AG04450 (cell line): ENCODE data around the gene FAM13A. TPM values are rescaled to one million over a fixed set of nuclear protein-coding genes. Genes with fewer than 3 reads are reported as not detected.
"Not testable (repeated sequence)": the region's sequence is repeated elsewhere in the genome, so short reads cannot be mapped to it uniquely, and the experiment has no call there.

Source experiments
- CTCF ChIA-PET: fragments of 300-600, 350-600 bp; formaldehyde crosslinking; extraction: SDS; loops from one replicate; lab custom pipeline; 2022; ENCODE audit warnings: antibody characterized with exemption, inconsistent platforms; lab: Charles Lee
- POLR2A ChIA-PET: fragments of 350-600 bp; formaldehyde crosslinking; extraction: SDS; loops from one replicate; lab custom pipeline; 2021; ENCODE audit warnings: antibody characterized with exemption, inconsistent platforms; lab: Yijun Ruan, JAX
- DNase-seq: peaks from one replicate; pipeline ENCODE4 v3.0.0-alpha.2; 2011; ENCODE audit warnings: low read depth, low spot score
- H3K27ac ChIP-seq: one replicate; pipeline ENCODE4 v1.5.1; 2012; ENCODE audit warnings: low read depth, low read length, control low read depth
- H3K27me3 ChIP-seq: one replicate; pipeline ENCODE4 v1.6.0; 2012; ENCODE audit warnings: low read length; ENCODE audit not compliant: control insufficient read depth, insufficient read depth
- H3K4me3 ChIP-seq: 2 replicates; pipeline ENCODE4 v1.5.1; 2011; ENCODE audit warnings: mild to moderate bottlenecking, low read depth, low read length, control low read depth
- H3K9me3 ChIP-seq: 2 replicates; pipeline ENCODE4 v1.5.1; 2012; ENCODE audit warnings: low read length; ENCODE audit not compliant: control insufficient read depth, insufficient read depth
- polyA plus RNA-seq: library from polyadenylated mRNA; depleted of rRNA; stranded (reverse); fragments of >200 nt; gene quantifications from 2 replicates; pipeline ENCODE4 v1.2.3, GENCODE V29; 2011
- TF ChIP-seq, protein P1 (sequence below): IDR thresholded peaks from 2 replicates; pipeline ENCODE4 v1.5.1; 2011; ENCODE audit warnings: low read depth, low read length, control low read depth, inconsistent platforms

FAM13A gene
- polyA plus RNA-seq, 1 experiment = 27.6 TPM

DNA sequence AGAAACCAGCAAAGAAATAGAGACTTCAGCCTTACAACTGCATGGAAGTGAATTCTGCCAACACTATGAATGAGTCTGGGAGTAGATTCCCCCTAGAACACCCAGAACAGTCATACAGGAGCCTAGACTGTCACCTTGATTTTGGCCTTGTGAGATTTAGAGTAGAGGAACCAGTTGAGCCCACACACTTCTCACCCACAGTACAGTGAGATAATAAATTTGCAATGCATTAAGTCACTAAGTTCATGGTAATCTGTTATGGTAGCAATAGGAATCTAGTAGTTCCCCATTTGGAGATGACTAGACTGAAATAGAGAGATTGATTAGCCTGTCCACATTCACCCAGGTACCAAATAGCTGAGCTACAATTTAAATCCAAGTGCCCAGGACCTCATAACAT, 59.0 kb downstream of the FAM13A start:
- H3K27me3 ChIP-seq = no peaks in the 10 kb centered on the region
- no peak for DNase-seq
- TF ChIP-seq, protein P1, sequence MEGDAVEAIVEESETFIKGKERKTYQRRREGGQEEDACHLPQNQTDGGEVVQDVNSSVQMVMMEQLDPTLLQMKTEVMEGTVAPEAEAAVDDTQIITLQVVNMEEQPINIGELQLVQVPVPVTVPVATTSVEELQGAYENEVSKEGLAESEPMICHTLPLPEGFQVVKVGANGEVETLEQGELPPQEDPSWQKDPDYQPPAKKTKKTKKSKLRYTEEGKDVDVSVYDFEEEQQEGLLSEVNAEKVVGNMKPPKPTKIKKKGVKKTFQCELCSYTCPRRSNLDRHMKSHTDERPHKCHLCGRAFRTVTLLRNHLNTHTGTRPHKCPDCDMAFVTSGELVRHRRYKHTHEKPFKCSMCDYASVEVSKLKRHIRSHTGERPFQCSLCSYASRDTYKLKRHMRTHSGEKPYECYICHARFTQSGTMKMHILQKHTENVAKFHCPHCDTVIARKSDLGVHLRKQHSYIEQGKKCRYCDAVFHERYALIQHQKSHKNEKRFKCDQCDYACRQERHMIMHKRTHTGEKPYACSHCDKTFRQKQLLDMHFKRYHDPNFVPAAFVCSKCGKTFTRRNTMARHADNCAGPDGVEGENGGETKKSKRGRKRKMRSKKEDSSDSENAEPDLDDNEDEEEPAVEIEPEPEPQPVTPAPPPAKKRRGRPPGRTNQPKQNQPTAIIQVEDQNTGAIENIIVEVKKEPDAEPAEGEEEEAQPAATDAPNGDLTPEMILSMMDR = no peak
- POLR2A ChIA-PET = no interaction called here
- H3K27ac ChIP-seq = no peak overlapping the region
- H3K4me3 ChIP-seq = no peak overlapping the region
- no peaks in the 10 kb centered on the region for H3K9me3 ChIP-seq
- CTCF ChIA-PET = no interaction called here

DNA sequence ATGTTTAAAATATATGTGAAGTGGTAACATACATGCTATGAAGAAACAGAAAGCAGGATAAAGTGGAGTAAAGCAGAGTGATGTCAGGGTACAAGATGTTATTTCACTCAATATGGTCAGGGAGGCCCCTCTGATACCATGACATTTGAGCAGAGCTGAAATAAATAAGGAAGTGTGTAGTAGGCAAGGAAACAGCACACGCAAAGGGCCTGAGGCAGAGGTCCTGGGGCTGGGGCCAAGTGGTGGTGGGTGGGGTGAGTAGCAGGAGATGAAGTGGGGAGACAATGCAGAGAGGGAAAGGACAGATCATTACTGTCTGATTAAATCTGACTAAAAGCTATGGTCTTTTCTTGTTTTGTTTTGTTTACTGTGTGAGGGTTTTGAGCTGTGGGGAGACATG, 61.1 kb downstream of the FAM13A start:
- H3K27ac ChIP-seq = no peak overlapping the region
- ChIA-PET POLR2A (no interaction called here), CTCF (no interaction called here)
- no peaks in the 10 kb centered on the region for H3K27me3 ChIP-seq
- no peaks in the 10 kb centered on the region for H3K9me3 ChIP-seq
- DNase-seq = no peak
- no peak overlapping the region for H3K4me3 ChIP-seq
- TF ChIP-seq, protein P1 = no peak

DNA sequence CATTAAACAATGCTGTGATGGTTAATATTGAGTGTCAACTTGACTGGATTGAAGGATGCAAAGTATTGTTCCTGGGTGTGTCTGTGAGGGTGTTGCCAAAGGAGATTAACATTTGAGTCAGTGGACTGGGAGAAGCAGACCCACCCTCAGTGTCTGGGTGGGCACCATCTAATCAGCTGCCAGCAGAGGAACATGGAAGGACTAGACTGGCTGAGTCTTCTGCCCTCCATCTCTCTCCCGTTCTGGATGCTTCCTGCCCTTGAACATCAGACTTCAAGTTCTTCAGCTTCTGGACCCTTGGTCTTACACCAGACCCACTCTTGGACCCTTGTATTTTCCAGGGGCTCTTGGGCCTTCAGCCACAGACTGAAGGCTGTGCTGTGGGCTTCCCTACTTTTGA, 61.7 kb downstream of the FAM13A start:
- H3K27me3 ChIP-seq, H3K4me3 ChIP-seq, H3K27ac ChIP-seq, POLR2A ChIA-PET, H3K9me3 ChIP-seq, DNase-seq: not testable (repeated sequence)
- CTCF ChIA-PET = interaction anchor here (0.6 kb wide), 1 partner anchor 400 kb away, joined by 4 read pairs; no protein-coding TSS in a partner anchor

DNA sequence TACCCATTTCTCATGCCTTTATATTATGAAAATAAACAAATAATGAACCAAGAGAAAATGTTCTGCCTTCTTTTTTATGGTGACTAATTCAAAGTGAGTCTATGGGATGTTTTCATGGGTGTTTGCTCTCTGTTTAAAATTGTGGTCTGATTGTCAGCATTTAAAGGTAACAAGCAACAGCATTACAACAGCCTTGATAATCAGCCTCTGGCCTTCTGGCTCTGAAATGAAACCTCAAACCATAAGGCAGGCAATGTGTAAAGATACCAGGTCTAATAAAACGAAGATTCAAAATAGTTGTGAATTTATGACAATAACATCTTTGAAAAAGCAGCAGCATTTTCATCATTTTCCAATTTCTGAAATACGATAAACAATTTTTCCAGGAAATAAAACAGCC, 63.7 kb downstream of the FAM13A start:
- no peaks in the 10 kb centered on the region for H3K9me3 ChIP-seq
- ChIA-PET POLR2A (no interaction called here), CTCF (no interaction called here)
- no peaks in the 10 kb centered on the region for H3K27me3 ChIP-seq
- H3K4me3 ChIP-seq = no peak overlapping the region
- no peak for DNase-seq
- H3K27ac ChIP-seq = no peak overlapping the region
- TF ChIP-seq, protein P1 = no peak

DNA sequence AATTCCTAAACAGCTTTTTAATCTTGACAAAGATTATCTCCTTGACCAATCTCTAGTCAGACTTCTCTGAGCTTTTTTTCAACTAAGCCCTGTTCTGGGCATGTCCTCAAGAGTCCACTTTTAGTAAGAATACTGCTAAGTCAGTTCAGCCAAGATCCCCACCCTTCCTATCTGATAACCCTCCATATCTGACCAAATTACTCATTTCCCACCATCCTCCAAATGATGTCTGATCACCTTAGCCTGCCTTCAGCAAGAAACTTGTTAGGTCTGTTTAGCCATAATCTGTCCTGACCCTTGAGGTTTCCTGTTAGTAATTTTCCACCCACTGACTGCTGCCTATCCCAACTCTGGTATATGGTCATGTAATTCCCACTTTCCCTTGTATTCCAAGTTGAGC, 65.2 kb downstream of the FAM13A start:
- ChIA-PET POLR2A (interaction anchor here (0.6 kb wide), 1 partner anchor 286 kb away, joined by 4 read pairs; no protein-coding TSS in a partner anchor), CTCF (no interaction called here)
- TF ChIP-seq, protein P1 = no peak
- no peak overlapping the region for H3K4me3 ChIP-seq
- no peaks in the 10 kb centered on the region for H3K27me3 ChIP-seq
- H3K27ac ChIP-seq = no peak overlapping the region
- H3K9me3 ChIP-seq = no peaks in the 10 kb centered on the region; the same call in 1 of the 2 replicates
- no peak for DNase-seq

DNA sequence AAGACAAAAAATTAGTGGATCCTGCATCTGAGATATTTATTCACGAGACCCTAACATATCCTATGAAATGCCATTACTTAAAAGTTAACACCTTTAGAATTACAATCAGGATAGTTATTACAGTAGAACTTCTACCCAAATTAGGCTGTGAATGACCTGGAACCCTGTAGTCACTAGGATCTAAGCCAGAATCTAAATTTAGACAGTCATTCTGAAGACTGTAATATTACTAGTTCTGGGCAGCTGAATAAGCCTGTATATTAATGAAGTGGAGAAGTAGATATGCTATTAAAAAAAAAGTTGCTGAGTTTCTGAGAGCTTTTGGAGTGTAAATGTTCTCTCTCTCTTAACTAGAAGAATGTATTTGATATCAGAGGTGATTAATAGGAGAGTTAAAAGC, 67.0 kb downstream of the FAM13A start:
- TF ChIP-seq, protein P1 = no peak
- POLR2A ChIA-PET = no interaction called here
- CTCF ChIA-PET = interaction anchor here (0.6 to 0.9 kb wide), 2 partner anchors 42 to 317 kb away, joined by 3 to 4 read pairs; no protein-coding TSS in a partner anchor
- Histone ChIP-seq H3K4me3 (no peak overlapping the region), H3K9me3 (no peaks in the 10 kb centered on the region; the same call in 1 of the 2 replicates), H3K27me3 (no peaks in the 10 kb centered on the region), H3K27ac (no peak overlapping the region)
- DNase-seq = no peak
